Right ventricle myocardium superior (tissue), 1 donor: ENCODE measurements around the gene TUBGCP6. TPM values are rescaled to one million over a fixed set of nuclear protein-coding genes. Genes with fewer than 3 reads are reported as not detected.
"Not testable (repeated sequence)": the region's sequence is repeated elsewhere in the genome, so short reads cannot be mapped to it uniquely, and the experiment has no call there.

Source experiments
- ATAC-seq: fragments of 200-7000 bp; cut with Tn5 transposase; one replicate; pipeline ENCODE4 v1.9.1; 2020; ENCODE audit warnings: mild to moderate bottlenecking; ENCODE audit not compliant: poor library complexity
- DNase-seq: peaks from one replicate; pipeline ENCODE4 v3.0.0-alpha.2; 2020
- intact Hi-C: fragments of 100-400 bp; cut with DNase I; formaldehyde crosslinking; loops from one replicate; pipeline ENCODE4 v1.11.2; 2022
- total RNA-seq: library from RNA; stranded (reverse); fragmentation: NEBNext Ultra II Directional; extraction: Animal tissue kit (Norgen Biotek cat#: 25700); gene quantifications from one replicate; pipeline ENCODE4 v1.2.1, GENCODE V29; 2021
- donor health status: DM: no; HTN: yes; CAD: no; lungs with severe emphysema.

The TUBGCP6 gene
- total RNA-seq, 1 donor from 2014 or later, result 14.1 TPM

DNA sequence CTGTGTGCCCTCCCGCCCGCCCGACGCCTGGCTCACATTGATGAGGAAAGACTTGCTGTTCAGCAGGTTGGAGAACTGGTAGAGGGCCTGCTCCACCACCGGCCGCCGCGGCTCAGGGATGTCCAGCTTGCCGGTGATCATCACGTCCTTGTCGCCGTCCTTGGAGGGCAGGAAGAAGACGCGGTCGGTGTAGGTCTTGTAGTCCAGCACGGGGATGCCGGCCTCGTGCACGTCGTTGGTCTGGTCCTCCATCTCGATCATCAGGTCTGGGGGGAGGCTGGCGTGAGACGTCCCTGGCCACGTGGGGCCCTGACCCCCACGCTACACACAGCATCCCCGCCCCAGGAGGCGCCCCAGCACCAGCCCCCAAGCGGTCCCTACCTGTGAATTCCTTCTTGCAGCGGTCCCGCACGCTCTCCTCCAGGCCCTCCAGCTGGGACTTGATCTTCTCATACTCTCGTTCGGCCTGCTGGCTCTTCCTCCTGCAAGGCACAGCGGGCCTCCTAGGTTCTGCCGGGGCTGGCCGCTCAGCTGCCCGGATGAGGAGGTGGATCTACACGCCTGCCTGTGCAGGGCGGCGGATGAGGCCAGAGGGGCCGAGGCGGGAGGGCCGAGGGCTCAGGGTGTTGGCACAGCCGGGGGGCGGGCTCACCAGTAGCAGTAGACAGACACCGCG, 36.0 kb upstream of the TUBGCP6 start:
- DNase-seq (no peak), ATAC-seq (no peak)
- intact Hi-C loops, result no loop called here

GRCh38 chr22:50280022-50280707, 35.3 kb upstream of the TUBGCP6 start:
- intact Hi-C loops, result no loop called here
- ATAC-seq, result no peak

DNA sequence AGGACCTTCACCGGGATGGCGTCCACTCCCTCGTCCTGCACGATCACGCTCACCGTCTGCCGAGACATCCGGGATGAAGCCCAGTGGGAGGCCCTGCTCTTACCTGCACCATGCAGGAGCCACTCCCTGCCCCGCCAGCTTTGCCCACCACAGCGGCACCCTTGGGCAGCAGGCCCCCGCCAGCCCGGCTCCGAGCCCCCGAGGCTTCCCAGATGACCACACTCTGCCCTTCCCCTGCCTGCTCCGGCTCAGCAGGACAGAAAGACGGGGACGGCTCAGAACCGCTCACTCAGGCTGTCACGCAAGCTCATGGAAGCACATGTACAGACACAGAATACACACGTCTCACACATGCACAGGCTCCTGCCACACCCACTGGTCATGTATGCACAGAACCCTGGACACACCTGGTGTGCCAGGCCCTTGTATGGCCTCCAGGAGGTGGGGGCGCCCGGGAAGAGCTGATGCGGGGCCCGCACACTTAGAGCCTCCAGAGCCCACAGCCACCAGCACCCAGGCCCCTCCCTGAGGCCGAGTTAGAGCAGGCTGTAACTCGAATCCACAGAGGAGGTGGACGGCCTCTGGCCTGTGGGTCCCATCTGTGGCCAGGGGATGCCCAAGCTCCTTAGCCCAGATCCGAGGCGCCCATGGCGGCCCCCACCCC, 34.3 kb upstream of the TUBGCP6 start:
- intact Hi-C loops, result loop anchor here (5.0 kb wide), 2 partner anchors 48 to 63 kb away; partner anchors contain the start of genes DENND6B and PPP6R2

More at GRCh38 chr22:50280022-50280707, 35.3 kb upstream of the TUBGCP6 start:
- no peak for DNase-seq

GRCh38 chr22:50278461-50278860, 33.6 kb upstream of the TUBGCP6 start:
- DNase-seq, result no peak
- no peak for ATAC-seq
- intact Hi-C loops, result loop anchor here (5.0 kb wide), 2 partner anchors 49 to 64 kb away; partner anchors contain the start of genes DENND6B and PPP6R2

More for the DNA sequence above, 34.3 kb upstream of the TUBGCP6 start:
- DNase-seq (no peak), ATAC-seq (no peak)

DNA sequence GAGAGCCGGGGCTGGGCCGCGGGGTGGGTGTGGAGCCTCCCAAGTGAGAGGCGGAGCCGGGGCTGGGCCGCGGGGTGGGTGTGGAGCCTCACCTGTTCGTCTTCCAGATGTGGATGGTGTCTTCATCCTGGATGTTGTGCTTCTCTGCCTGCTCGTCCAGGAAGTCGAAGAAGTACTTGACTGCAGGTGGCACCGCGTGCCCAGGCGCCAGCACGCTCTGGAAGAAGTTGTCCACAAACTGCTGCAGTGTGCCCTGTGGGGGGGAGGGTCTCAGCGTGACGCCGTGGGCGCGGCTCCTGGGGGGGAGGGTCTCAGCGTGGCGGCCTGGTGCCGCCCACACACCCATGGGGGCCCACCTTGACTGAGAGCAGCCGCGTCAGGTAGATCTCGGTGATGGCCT, 32.9 kb upstream of the TUBGCP6 start:
- DNase-seq, result no peak
- intact Hi-C loops, result loop anchor here (5.0 kb wide), 2 partner anchors 50 to 65 kb away; partner anchors contain the start of genes DENND6B and PPP6R2
- no peak for ATAC-seq

GRCh38 chr22:50276143-50276542, 31.3 kb upstream of the TUBGCP6 start:
- intact Hi-C loops, result loop anchor here (5.0 kb wide), 2 partner anchors 51 to 66 kb away; partner anchors contain the start of genes DENND6B and PPP6R2
- DNase-seq (peak; percentile 78), ATAC-seq (peak; percentile 90)

- DNase-seq, result no peak
- no peak for ATAC-seq
- intact Hi-C loops, result loop anchor here (5.0 kb wide), 2 partner anchors 52 to 67 kb away; partner anchors contain the start of genes DENND6B and PPP6R2
These were observed 30.6 kb upstream of the TUBGCP6 start for GRCh38 chr22:50275181-50276055.

DNA sequence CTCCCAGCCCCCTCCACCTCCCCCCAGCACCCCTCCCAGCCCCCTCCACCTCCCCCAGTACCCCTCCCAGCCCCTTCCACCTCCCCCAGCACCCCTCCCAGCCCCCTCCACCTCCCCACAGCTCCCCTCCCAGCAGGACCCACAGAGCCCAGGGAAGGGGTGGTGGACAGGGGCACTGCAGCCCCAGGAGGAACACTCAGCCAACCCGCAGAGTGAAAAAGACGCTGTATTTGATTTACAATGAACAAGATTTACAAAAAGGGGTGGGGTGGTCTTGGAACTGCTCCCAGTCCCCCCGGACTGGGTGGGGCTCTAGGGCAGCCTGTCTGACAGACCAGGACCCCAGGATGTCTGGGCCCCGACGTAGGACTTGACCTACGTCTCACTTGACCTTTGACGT, 29.9 kb upstream of the TUBGCP6 start:
- DNase-seq (no peak), ATAC-seq (no peak)
- intact Hi-C loops, result loop anchor here (5.0 kb wide), 2 partner anchors 53 to 68 kb away; partner anchors contain the start of genes DENND6B and PPP6R2

- intact Hi-C loops, result no loop called here
- peak; percentile 4 for ATAC-seq
- DNase-seq, result peak; percentile 73
These were observed 29.5 kb upstream of the TUBGCP6 start for GRCh38 chr22:50274311-50274710.

DNA sequence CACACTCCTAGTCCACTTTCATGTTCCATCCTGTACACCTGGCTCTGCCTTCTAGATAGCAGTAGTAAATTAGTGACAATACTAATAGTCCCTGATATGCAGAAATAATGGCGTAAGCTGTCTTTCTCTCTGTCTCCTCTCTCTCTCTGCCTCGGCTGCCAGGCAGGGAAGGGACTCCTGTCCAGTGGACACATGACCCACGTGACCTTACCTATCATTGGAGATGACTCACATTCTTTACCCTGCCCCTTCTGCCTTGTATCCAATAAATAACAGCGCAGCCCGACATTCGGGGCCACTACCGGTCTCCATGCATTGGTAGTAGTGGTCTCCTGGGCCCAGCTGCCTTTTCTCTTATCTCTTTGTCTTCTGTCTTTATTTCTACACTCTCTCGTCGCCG, 29.0 kb upstream of the TUBGCP6 start:
- ATAC-seq, intact Hi-C loops, DNase-seq: not testable (repeated sequence)

- intact Hi-C loops, ATAC-seq, DNase-seq: not testable (repeated sequence)
These were observed 28.5 kb upstream of the TUBGCP6 start for GRCh38 chr22:50273352-50273751.

GRCh38 chr22:50272044-50272802, 27.4 kb upstream of the TUBGCP6 start:
- ATAC-seq, result no peak
- DNase-seq, result no peak
- intact Hi-C loops, result no loop called here

GRCh38 chr22:50271519-50271970, 26.7 kb upstream of the TUBGCP6 start:
- DNase-seq (peak; percentile 79), ATAC-seq (peak; percentile 31)
- intact Hi-C loops, result no loop called here

DNA sequence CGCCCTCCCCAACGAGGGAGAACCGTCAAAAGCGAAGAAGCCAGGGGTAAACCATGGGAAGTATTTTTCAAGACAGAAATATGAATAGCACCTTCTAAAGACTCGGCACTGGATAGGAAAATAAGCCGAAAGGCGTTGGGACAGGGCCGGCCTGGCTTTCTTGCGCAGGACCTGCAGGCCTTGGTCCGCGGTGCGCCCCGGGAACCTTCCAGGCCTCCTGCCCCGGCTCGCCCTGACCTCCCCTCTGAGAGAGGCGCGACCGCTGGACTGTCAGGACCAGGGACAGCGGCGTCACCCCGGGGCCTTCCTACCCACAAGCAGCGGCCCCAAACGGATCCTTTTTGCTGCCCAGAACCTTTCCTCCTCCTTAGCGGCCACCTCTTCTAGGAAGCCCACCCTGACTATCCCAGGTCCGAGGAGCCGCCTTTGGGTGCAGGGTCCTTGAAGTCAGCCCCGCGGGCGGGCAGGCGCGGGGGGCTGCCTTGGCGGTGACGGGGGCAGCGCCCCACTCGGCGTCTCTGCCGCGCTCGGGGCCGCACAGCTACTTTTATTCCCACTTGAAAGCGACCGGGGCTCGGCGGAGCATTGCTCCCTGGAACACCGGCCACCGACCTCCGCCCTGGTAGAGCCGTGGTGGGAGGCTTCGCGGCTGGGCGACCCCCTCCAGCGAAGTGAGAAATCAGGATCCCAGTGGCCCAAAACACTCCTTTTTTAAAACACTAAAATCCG, 26.0 kb upstream of the TUBGCP6 start:
- peak; percentile 83 for DNase-seq
- intact Hi-C loops, result no loop called here
- peak; percentile 63 for ATAC-seq

DNA sequence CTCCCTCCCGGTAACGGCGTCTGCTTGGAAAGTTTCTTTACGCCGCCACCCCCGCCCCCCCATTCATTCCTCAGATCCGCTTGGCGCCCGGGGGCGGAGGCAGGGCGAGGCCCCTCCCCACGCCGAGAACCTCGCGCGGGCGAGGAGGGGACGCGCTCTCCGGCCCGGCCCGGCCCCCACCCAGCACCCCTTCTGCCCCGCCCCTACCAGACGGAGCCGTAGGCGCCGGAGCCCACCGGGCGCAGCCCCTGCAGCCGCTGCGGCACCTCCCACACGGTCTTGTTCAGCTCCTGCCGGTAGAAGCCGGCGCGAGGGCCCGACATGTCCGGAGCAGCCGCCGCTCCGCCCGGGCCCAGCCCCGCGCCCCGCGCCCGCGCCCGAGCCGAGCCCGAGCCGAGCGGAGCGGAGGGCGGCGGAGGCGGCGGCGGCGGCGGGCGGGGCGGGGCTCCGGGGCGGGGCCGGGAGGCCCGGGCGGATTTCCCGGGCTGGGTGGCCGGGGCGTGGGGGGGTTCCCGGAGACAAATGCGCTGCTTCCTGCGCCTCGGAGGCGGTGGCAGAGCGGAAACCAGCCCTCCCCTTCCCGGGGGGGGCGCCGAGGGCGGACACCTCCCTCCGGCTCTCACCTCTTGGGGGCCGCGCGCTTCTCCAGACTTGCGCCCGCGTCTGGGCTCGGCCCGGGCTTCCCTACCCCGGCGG, 25.3 kb upstream of the TUBGCP6 start, which contains the start of gene MAPK11:
TSS of gene MAPK11 (minus strand) at position 411 of the 696 bp plus-strand sequence. CDS start at position 323, 88 bp downstream.
- DNase-seq, result peak; percentile 78
- peak; percentile 28 for ATAC-seq
- intact Hi-C loops, result no loop called here

DNA sequence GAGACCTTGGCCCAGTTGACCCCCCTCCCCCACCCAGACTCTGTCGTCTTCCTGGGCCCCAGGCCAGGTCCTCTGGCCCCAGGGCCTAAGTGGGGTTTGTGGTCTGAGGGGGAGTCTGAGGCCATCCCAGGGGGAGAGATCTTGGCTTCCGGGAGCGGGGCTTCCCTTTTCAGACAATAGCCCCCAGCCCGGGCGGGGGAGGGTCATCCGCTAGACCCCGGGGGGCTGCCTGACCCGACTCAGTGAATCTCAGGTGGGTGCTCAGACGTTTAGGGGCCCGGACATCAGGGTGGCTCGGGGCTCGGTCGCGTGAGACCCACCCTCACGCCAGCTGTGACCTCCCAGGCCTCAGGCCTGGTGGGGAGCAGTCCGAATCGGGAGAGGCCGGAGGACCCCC, 24.7 kb upstream of the TUBGCP6 start:
- intact Hi-C loops, result no loop called here
- no peak for DNase-seq
- ATAC-seq, result no peak
